ENCODE measurements around the gene SUSD5. TPM values are rescaled to one million over a fixed set of nuclear protein-coding genes. Genes with fewer than 3 reads are reported as not detected.

SUSD5 gene
- total RNA-seq, 4 donors from 2014 or later = 2.6 to 11.8 (median 6.9) TPM

GRCh38 chr3:33174711-33175414, 43.7 kb downstream of the SUSD5 start:
- TF ChIP-seq CTCF (IDR thresholded peaks at IDR 0.05) = no peak
- TF ChIP-seq POLR2A (IDR thresholded peaks at IDR 0.05) = no peak
- Histone ChIP-seq H3K4me1 (no peaks in the 10 kb centered on the region), H3K4me3 (no peak overlapping the region), H3K36me3 (no peaks in the 10 kb centered on the region), H3K27me3 (no peaks in the 10 kb centered on the region), H3K27ac (no peak overlapping the region), H3K9me3 (no peaks in the 10 kb centered on the region)
- no peak for DNase-seq
- intact Hi-C loops (cut with DNase I; ENCODE audit: low total_unique reads) = no loop called here

- intact Hi-C loops (cut with DNase I; ENCODE audit: low total_unique reads) = no loop called here
- H3K27me3 ChIP-seq = no peaks in the 10 kb centered on the region
- no peaks in the 10 kb centered on the region for H3K36me3 ChIP-seq
- H3K4me1 ChIP-seq = no peaks in the 10 kb centered on the region
- H3K27ac ChIP-seq = no peak overlapping the region
- DNase-seq = no peak
- no peak overlapping the region for H3K4me3 ChIP-seq
- no peaks in the 10 kb centered on the region for H3K9me3 ChIP-seq
- TF ChIP-seq POLR2A (IDR thresholded peaks at IDR 0.05) (no peak), CTCF (IDR thresholded peaks at IDR 0.05) (no peak)
These were observed 44.5 kb downstream of the SUSD5 start for GRCh38 chr3:33174095-33174494.

- intact Hi-C loops (cut with DNase I; ENCODE audit: low total_unique reads) = no loop called here
- no peaks in the 10 kb centered on the region for H3K27me3 ChIP-seq
- TF ChIP-seq POLR2A (IDR thresholded peaks at IDR 0.05) (no peak), CTCF (IDR thresholded peaks at IDR 0.05) (no peak)
- no peaks in the 10 kb centered on the region for H3K36me3 ChIP-seq
- no peak overlapping the region for H3K4me3 ChIP-seq
- no peak for DNase-seq
- no peaks in the 10 kb centered on the region for H3K4me1 ChIP-seq
- H3K27ac ChIP-seq = no peak overlapping the region
- no peaks in the 10 kb centered on the region for H3K9me3 ChIP-seq
These were observed 44.9 kb downstream of the SUSD5 start for GRCh38 chr3:33173672-33174071.

- Histone ChIP-seq H3K27me3 (no peaks in the 10 kb centered on the region), H3K4me1 (no peaks in the 10 kb centered on the region), H3K4me3 (no peak overlapping the region), H3K36me3 (no peaks in the 10 kb centered on the region), H3K9me3 (no peaks in the 10 kb centered on the region), H3K27ac (no peak overlapping the region)
- DNase-seq = no peak
- TF ChIP-seq POLR2A (IDR thresholded peaks at IDR 0.05) (no peak), CTCF (IDR thresholded peaks at IDR 0.05) (no peak)
- intact Hi-C loops (cut with DNase I; ENCODE audit: low total_unique reads) = no loop called here
These were observed 45.5 kb downstream of the SUSD5 start for GRCh38 chr3:33173103-33173502.

GRCh38 chr3:33171580-33171979, 47.0 kb downstream of the SUSD5 start:
- H3K4me1 ChIP-seq = no peaks in the 10 kb centered on the region
- H3K4me3 ChIP-seq = no peak overlapping the region
- no peaks in the 10 kb centered on the region for H3K9me3 ChIP-seq
- intact Hi-C loops (cut with DNase I; ENCODE audit: low total_unique reads) = no loop called here
- TF ChIP-seq CTCF (IDR thresholded peaks at IDR 0.05) (no peak), POLR2A (IDR thresholded peaks at IDR 0.05) (no peak)
- H3K27ac ChIP-seq = no peak overlapping the region
- no peak for DNase-seq
- no peaks in the 10 kb centered on the region for H3K36me3 ChIP-seq
- no peaks in the 10 kb centered on the region for H3K27me3 ChIP-seq

Measured in uterus (tissue), 4 donors.